Breast epithelium (tissue), 3 donors: ENCODE data around the gene ENOX1.

ENCODE experiments used
- CTCF ChIP-seq, 3 donors: fragments of 450-650 bp; IDR thresholded peaks; one replicate each; pipeline ENCODE4 v1.5.1; 2016 to 2017; ENCODE audit warnings: antibody characterized with exemption in 3 of 3, mild to moderate bottlenecking in 3 of 3, moderate library complexity in 3 of 3
- POLR2A ChIP-seq: fragments of 450-650 bp; IDR thresholded peaks from one replicate; pipeline ENCODE4 v1.6.1; 2016; ENCODE audit warnings: antibody characterized with exemption, mild to moderate bottlenecking, moderate library complexity
- POLR2AphosphoS5 ChIP-seq, 3 donors: sonication (generic); formaldehyde crosslinking; IDR thresholded peaks; one replicate each; pipeline ENCODE4 v1.6.1; 2017; ENCODE audit warnings: antibody characterized with exemption in 3 of 3

DNA sequence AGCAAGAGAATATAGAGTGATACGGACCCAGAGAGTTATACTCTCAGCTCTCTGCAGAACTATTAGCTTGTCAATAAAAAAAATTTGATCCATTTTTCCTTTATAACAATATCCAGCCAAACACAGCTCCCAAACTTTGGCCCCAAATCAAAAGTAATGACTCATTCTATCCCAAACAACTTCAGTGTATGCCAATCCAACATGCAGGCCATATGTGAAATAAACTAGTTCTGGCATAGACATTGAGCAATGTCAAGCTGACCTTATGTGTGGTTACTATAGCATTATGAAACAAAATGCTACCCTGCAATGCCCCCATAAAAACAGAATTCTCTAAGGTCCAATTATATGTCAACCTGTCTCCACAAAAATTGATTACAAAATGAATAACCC, 553.9 kb downstream of the ENOX1 start:
- TF ChIP-seq POLR2A (no peak), CTCF (IDR thresholded peaks at IDR 0.05) (no peak), POLR2AphosphoS5 (IDR thresholded peaks at IDR 0.05) (no peak)
